Measurements from ENCODE around the gene OBSCN.
"Not testable (repeated sequence)": the region's sequence is repeated elsewhere in the genome, so short reads cannot be mapped to it uniquely, and the experiment has no call there.

Gene OBSCN

GRCh38 chr1:228168563-228169270 is 39.1 kb upstream of the OBSCN start:
- in situ Hi-C loops (cut with HindIII; ENCODE audit: low sequenced_read_pairs), result loop anchor here (5.0 kb wide), 1 partner anchor 61 kb away; the partner anchor contains the start of gene MRPL55

- in situ Hi-C loops (cut with HindIII; ENCODE audit: low sequenced_read_pairs), result loop anchor here (5.0 kb wide), 1 partner anchor 62 kb away; the partner anchor contains the start of gene MRPL55
These were observed 38.5 kb upstream of the OBSCN start for GRCh38 chr1:228169345-228169744.

GRCh38 chr1:228170666-228171065 is 37.2 kb upstream of the OBSCN start:
- in situ Hi-C loops (cut with HindIII; ENCODE audit: low sequenced_read_pairs), result no loop called here

- in situ Hi-C loops (cut with HindIII; ENCODE audit: low sequenced_read_pairs), result no loop called here
These were observed 36.5 kb upstream of the OBSCN start for GRCh38 chr1:228171221-228171891.

GRCh38 chr1:228172591-228173527 is 35.0 kb upstream of the OBSCN start:
- in situ Hi-C loops (cut with HindIII; ENCODE audit: low sequenced_read_pairs), result no loop called here

GRCh38 chr1:228173528-228174481 is 34.0 kb upstream of the OBSCN start:
- in situ Hi-C loops (cut with HindIII; ENCODE audit: low sequenced_read_pairs), result not testable (repeated sequence)

- in situ Hi-C loops (cut with HindIII; ENCODE audit: low sequenced_read_pairs), result no loop called here
These were observed 33.1 kb upstream of the OBSCN start for GRCh38 chr1:228174482-228175315.

GRCh38 chr1:228175316-228176023 is 32.4 kb upstream of the OBSCN start:
- in situ Hi-C loops (cut with HindIII; ENCODE audit: low sequenced_read_pairs), result no loop called here

- in situ Hi-C loops (cut with HindIII; ENCODE audit: low sequenced_read_pairs), result no loop called here
These were observed 31.8 kb upstream of the OBSCN start for GRCh38 chr1:228176024-228176395.

GRCh38 chr1:228176461-228177182 is 31.2 kb upstream of the OBSCN start:
- in situ Hi-C loops (cut with HindIII; ENCODE audit: low sequenced_read_pairs), result no loop called here

- in situ Hi-C loops (cut with HindIII; ENCODE audit: low sequenced_read_pairs), result no loop called here
These were observed 30.7 kb upstream of the OBSCN start for GRCh38 chr1:228177183-228177475.

GRCh38 chr1:228177721-228178710 is 29.8 kb upstream of the OBSCN start:
- in situ Hi-C loops (cut with HindIII; ENCODE audit: low sequenced_read_pairs), result no loop called here

- in situ Hi-C loops (cut with HindIII; ENCODE audit: low sequenced_read_pairs), result no loop called here
These were observed 28.8 kb upstream of the OBSCN start for GRCh38 chr1:228178737-228179684.

GRCh38 chr1:228180271-228180958 is 27.4 kb upstream of the OBSCN start:
- in situ Hi-C loops (cut with HindIII; ENCODE audit: low sequenced_read_pairs), result no loop called here

GRCh38 chr1:228180959-228181644 is 26.7 kb upstream of the OBSCN start:
- in situ Hi-C loops (cut with HindIII; ENCODE audit: low sequenced_read_pairs), result no loop called here
